GM12878 (cell line): ENCODE data around the gene MACROD2.

Experiments used
- E4F1 ChIP-seq: fragments of 450-650 bp; IDR thresholded peaks from 2 replicates; pipeline ENCODE4 v1.6.1; 2018; ENCODE audit warnings: borderline replicate concordance, mild to moderate bottlenecking; ENCODE audit not compliant: partially characterized antibody
- POLR2A ChIP-seq: IDR thresholded peaks from 2 replicates; pipeline ENCODE4 v1.6.1; 2011; ENCODE audit warnings: low read depth, mild to moderate bottlenecking, low read length
- ZBTB33 ChIP-seq: fragments of 450-650 bp; IDR thresholded peaks from 2 replicates; pipeline ENCODE4 v1.6.1; 2017; ENCODE audit warnings: mild to moderate bottlenecking

GRCh38 chr20:14879839-14880238 is 884.5 kb downstream of the MACROD2 start:
- TF ChIP-seq ZBTB33 = no peak
- TF ChIP-seq POLR2A = no peak
- TF ChIP-seq E4F1 = no peak
